BE2C (cell line): ENCODE measurements around the gene GLIPR1.
"Not testable (repeated sequence)": the region's sequence is repeated elsewhere in the genome, so short reads cannot be mapped to it uniquely, and the experiment has no call there.

Experiments
- DNase-seq: peaks from one replicate; pipeline ENCODE4 v3.0.0-alpha.2; 2020
- H3K27me3 ChIP-seq: fragments of 250-450 bp; sonication (Bioruptor Pico); 2 replicates; pipeline ENCODE4 v1.5.1; 2020; ENCODE audit warnings: mild to moderate bottlenecking
- H3K36me3 ChIP-seq: fragments of 250-450 bp; sonication (Bioruptor Pico); 2 replicates; pipeline ENCODE4 v1.5.1; 2020; ENCODE audit warnings: mild to moderate bottlenecking
- H3K4me1 ChIP-seq: fragments of 250-450 bp; sonication (Bioruptor Pico); 2 replicates; pipeline ENCODE4 v1.5.1; 2020
- H3K4me3 ChIP-seq: 2 replicates; pipeline ENCODE4 v1.5.1; 2011; ENCODE audit warnings: low read depth, low read length
- H3K9me3 ChIP-seq: fragments of 250-450 bp; sonication (Bioruptor Pico); 2 replicates; pipeline ENCODE4 v1.5.1; 2020
- TF ChIP-seq, protein P1 (sequence below): IDR thresholded peaks from 2 replicates; pipeline ENCODE4 v1.5.1; 2012; ENCODE audit warnings: mild to moderate bottlenecking, low read depth, low read length

The GLIPR1 gene

GRCh38 chr12:75508159-75508558 lies 27.6 kb downstream of the GLIPR1 start:
- TF ChIP-seq, protein P1, sequence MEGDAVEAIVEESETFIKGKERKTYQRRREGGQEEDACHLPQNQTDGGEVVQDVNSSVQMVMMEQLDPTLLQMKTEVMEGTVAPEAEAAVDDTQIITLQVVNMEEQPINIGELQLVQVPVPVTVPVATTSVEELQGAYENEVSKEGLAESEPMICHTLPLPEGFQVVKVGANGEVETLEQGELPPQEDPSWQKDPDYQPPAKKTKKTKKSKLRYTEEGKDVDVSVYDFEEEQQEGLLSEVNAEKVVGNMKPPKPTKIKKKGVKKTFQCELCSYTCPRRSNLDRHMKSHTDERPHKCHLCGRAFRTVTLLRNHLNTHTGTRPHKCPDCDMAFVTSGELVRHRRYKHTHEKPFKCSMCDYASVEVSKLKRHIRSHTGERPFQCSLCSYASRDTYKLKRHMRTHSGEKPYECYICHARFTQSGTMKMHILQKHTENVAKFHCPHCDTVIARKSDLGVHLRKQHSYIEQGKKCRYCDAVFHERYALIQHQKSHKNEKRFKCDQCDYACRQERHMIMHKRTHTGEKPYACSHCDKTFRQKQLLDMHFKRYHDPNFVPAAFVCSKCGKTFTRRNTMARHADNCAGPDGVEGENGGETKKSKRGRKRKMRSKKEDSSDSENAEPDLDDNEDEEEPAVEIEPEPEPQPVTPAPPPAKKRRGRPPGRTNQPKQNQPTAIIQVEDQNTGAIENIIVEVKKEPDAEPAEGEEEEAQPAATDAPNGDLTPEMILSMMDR, result no peak
- no peak overlapping the region for H3K4me3 ChIP-seq
- no peaks in the 10 kb centered on the region for H3K9me3 ChIP-seq
- H3K27me3 ChIP-seq, result no peaks in the 10 kb centered on the region
- peaks cover 27% of the 10 kb centered on the region for H3K36me3 ChIP-seq
- DNase-seq, result no peak
- H3K4me1 ChIP-seq, result peaks cover 4% of the 10 kb centered on the region

- H3K27me3 ChIP-seq, result no peaks in the 10 kb centered on the region
- H3K4me1 ChIP-seq, result peaks cover 4% of the 10 kb centered on the region
- H3K4me3 ChIP-seq, result no peak overlapping the region
- H3K36me3 ChIP-seq, result peaks cover 15% of the 10 kb centered on the region
- no peaks in the 10 kb centered on the region for H3K9me3 ChIP-seq
- no peak for DNase-seq
- TF ChIP-seq, protein P1, result no peak
Measured at GRCh38 chr12:75509621-75510020, 29.1 kb downstream of the GLIPR1 start.

- H3K9me3 ChIP-seq, result no peaks in the 10 kb centered on the region
- H3K4me1 ChIP-seq, result peaks cover 4% of the 10 kb centered on the region
- TF ChIP-seq, protein P1, result no peak
- H3K36me3 ChIP-seq, result no peaks in the 10 kb centered on the region
- peak within 1 kb of the TSS; percentile 84 for H3K4me3 ChIP-seq
- DNase-seq, result peak; percentile 92
- no peaks in the 10 kb centered on the region for H3K27me3 ChIP-seq
Measured at GRCh38 chr12:75511116-75512048, 30.8 kb downstream of the GLIPR1 start, which contains the start of gene KRR1. Gene KRR1, minus strand, starts transcription at chr12:75511609. Its CDS starts 12 bp downstream, at chr12:75511597.

DNA sequence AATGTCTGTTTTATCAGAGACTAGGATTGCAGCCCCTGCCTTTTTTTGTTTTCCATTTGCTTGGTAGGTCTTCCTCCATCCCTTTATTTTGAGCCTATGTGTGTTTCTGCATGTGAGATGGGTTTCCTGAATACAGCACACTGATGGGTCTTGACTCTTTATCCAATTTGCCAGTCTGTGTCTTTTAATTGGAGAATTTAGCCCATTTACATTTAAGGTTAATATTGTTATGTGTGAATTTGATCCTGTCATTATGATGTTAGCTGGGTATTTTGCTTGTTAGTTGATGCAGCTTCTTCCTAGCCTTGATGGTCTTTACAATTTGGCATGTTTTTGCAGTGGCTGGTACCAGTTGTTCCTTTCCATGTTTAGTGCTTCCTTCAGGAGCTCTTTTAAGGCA lies 40.7 kb downstream of the GLIPR1 start:
- H3K9me3 ChIP-seq, H3K4me3 ChIP-seq, H3K27me3 ChIP-seq, H3K4me1 ChIP-seq, DNase-seq, H3K36me3 ChIP-seq: not testable (repeated sequence)

DNA sequence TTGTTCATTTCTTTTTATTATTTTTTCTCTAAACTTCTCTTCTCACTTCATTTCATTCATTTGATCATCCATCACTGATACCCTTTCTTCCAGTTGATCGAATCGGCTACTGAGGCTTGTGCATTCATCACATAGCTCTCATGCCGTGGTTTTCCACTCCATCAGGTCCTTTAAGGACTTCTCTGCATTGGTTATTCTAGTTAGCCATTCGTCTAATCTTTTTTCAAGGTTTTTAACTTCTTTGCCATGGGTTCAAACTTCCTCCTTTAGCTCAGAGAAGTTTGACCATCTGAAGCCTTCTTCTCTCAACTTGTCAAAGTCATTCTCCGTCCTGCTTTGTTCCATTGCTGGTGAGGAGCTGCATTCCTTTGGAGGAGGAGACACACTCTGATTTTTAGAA lies 41.6 kb downstream of the GLIPR1 start:
- DNase-seq, H3K36me3 ChIP-seq: not testable (repeated sequence)

DNA sequence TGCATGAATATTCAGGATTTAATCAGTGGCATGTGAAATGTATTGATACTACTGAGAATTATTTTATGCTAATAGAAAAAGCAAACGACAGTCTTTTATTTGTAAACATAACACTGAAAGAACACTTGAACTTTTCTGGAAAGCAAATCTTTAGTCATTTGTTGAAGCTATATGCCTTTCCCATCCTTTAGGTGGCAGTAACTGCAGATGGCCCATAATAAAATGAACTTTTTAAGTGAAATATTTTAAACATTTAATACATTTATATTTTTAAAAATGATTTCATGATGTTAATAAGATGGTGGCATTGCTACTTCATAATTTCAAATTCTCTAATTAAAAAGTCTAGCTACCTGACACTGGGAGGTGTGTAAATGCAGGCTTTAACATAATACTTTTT lies 44.7 kb downstream of the GLIPR1 start:
- peaks cover 5% of the 10 kb centered on the region for H3K4me1 ChIP-seq

More for the DNA sequence above, 41.6 kb downstream of the GLIPR1 start:
- not testable (repeated sequence) for H3K27me3 ChIP-seq, H3K4me3 ChIP-seq, H3K4me1 ChIP-seq, H3K9me3 ChIP-seq

More for the DNA sequence above, 44.7 kb downstream of the GLIPR1 start:
- no peak overlapping the region for H3K4me3 ChIP-seq
- H3K9me3 ChIP-seq, result no peaks in the 10 kb centered on the region; the same call in 1 of the 2 replicates
- no peaks in the 10 kb centered on the region for H3K36me3 ChIP-seq
- TF ChIP-seq, protein P1, result 0 out of 2 replicates have a peak, but pooled peaks have one; percentile 16
- H3K27me3 ChIP-seq, result no peaks in the 10 kb centered on the region
- DNase-seq, result no peak
